Activated CD8-positive, alpha-beta memory T cell treated with anti-CD3 and anti-CD28 coated beads, Interleukin-2, amount 50 U/mL, for 48 hours (primary cell): ENCODE measurements around the gene ABHD15.
A peak's percentile ranks its signal among the peaks of the same experiment; 100 is the strongest.

Experiments used
- DNase-seq: peaks from one replicate; pipeline ENCODE4 v3.0.0-alpha.2; 2020

The ABHD15 gene, protein sequence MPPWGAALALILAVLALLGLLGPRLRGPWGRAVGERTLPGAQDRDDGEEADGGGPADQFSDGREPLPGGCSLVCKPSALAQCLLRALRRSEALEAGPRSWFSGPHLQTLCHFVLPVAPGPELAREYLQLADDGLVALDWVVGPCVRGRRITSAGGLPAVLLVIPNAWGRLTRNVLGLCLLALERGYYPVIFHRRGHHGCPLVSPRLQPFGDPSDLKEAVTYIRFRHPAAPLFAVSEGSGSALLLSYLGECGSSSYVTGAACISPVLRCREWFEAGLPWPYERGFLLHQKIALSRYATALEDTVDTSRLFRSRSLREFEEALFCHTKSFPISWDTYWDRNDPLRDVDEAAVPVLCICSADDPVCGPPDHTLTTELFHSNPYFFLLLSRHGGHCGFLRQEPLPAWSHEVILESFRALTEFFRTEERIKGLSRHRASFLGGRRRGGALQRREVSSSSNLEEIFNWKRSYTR

GRCh38 chr17:29566473-29567303 lies at the start of gene ABHD15:
Gene ABHD15 (minus strand): TSS chr17:29567037. CDS start chr17:29566966, 71 bp downstream.
- DNase-seq, result peak; percentile 84

- DNase-seq, result peak; percentile 91
These were observed 48.9 kb upstream of the ABHD15 start for GRCh38 chr17:29615492-29616299.

DNA sequence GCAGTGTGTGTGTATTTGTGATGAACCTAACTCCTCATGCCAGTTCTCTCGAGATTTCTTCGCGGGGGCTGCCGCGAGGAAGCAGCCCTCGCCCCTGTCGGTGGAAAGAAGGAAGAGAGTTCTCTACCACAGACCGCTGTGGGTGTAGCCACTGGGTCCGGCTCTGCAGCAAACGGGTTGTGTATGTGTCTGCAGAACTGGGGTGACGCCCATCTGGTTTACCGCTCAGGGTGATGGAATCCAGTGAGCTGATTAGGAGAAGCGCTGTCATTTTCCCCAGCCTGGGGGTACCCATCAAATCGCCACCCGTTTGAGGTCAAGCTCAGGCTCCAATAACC lies 48.2 kb upstream of the ABHD15 start:
- DNase-seq, result peak; percentile 77

DNA sequence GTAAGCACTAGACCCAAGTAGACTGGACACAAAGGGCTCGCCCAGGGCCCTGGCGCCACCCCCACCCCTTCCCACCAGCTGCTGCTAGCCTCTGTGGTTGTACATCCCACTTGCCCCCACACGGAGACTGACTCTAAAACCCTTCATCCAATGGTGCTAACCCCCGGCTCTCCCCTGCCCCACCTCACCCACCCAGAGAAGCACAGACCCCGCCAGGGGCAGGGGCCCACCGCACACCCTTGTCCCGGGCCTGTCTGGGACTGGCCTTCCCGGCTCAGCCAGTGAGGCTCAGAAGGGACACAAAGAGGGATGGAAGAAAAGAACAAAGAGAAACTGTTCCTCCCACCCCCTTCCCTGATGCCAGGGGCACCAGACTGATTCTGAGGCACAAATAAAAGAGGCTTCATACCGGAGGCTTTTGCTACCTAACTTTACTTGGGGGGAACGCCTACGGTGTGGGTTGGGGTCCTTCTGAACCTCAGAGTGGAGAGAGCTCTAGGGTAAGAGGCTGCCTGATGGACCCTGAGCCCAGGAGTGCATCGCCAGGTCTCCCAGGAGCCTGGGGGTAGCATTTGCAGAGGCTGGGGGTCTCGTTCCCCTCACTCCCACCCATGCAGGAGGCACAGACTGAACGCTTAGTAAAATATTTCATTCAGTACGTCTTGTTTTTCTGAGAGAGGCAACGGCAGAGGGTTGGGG lies 47.7 kb upstream of the ABHD15 start:
- DNase-seq, result no peak

DNA sequence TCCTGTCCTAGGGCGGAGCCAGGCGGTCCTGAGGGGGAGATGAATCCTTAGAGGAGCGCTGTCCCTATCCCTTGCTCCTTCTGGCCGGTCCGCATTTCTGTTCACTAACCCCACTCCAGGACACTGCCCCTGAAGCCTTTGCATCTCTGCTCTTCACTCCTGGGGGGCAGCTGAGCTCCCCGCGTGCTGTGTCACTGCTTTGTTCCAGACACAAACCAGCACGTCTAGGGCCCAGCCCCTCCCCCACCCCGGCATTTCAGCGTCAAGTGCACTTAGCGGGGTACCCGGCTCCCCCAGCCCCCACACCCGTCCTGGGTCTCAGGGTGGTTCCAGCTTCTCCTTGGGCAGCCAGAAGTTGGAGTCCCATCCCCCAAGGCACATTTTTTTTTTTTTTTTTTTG lies 47.0 kb upstream of the ABHD15 start:
- no peak for DNase-seq

DNA sequence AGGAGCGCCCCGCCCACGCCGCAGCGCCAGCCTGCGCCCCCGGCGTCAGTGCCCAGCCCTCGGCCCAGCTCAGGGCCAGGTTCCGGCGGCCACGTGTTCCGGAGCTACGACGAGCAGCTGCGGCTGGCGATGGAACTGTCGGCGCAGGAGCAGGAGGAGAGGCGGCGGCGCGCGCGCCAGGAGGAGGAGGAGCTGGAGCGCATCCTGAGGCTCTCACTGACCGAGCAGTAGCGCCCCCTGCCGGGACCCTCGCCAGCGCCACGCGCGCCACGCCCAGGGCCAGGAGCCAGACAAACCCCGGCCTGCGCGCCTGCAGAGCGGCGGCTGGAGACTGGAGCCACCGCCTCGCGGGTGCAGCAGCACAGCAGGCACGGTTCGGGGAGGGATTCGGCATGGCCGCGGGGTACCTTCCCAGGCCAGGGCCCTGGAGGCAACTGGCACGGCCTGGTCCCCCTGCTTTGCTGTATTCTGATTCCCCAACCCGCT lies 46.6 kb upstream of the ABHD15 start:
- DNase-seq, result peak; percentile 100

- DNase-seq, result no peak
These were observed 45.8 kb upstream of the ABHD15 start for GRCh38 chr17:29612404-29613280.

- DNase-seq, result no peak
These were observed 45.2 kb upstream of the ABHD15 start for GRCh38 chr17:29612094-29612403.

DNA sequence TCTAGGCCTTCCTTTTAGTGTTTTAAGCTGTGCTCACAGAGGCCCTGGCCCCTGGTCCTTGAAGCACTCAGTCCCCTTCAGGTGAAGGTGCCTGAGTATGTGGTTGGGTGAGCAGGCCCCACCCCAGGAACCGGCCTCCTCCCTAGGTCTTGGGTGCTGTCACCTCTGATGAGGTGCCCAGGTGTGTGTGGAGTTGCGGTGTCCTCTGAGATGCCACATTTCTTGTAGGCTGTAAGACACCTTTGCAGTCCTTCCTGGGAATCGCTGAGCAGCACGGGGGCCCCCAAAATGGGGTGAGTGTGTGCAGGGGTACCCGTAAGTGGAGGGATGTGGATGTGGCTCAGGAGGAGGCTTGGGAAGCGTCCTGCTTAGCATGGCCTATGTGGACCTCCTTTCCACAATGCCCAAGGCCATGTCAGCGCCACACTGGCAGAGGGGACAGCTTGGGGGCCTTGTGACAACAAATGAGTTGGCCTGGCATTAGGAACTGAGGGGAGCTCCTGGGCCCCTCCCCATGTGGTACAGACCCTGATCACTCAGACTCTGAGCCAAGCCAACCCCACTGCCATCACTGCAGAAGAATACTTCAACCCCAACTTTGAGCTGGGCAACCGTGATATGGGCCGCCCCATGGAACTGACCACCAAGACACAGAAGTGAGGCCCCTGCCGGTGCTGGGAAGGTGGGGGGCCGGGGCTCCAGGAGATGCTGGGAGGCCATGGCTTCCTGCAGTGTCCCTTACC lies 44.7 kb upstream of the ABHD15 start:
- no peak for DNase-seq

DNA sequence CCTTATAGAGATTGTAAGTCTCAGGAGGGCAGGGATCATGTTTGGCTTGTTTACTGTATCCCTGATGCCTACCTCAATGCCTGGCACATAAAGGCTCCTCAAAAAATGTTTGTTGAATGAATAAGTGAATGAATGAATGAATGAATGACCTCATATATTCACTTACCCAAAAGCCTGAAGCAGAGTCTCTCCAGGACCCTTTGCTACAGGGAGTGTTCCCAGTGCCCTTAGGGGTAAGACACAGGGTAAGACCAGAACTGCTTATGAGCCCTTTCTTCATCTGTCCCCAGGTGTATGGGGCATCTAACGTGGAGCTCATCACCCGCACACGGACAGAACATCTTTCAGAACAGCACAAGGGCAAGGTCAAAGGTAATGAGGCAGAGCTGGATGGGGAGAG lies 43.6 kb upstream of the ABHD15 start:
- DNase-seq, result no peak

DNA sequence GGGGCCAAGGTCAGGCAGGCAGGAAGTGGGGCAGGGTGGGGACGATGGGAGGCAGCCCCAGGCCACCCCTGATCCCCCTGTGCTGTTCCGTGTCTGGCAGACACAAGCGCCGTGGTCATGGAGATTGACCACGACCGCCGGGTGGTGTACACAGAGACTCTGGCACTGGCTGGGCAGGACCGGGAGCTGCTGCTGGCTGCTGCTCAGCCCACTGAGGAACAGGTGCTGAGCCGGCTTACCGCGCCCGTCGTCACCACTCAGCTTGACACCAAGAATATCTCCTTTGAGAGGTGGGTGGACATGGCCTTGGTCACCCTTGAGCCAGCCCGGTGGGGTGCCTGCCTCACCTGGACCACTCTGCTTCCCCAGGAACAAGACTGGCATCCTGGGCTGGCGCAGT lies 42.1 kb upstream of the ABHD15 start:
- no peak for DNase-seq

- no peak for DNase-seq
These were observed 40.8 kb upstream of the ABHD15 start for GRCh38 chr17:29607557-29608195.

- DNase-seq, result no peak
These were observed 36.4 kb upstream of the ABHD15 start for GRCh38 chr17:29603109-29603674.

DNA sequence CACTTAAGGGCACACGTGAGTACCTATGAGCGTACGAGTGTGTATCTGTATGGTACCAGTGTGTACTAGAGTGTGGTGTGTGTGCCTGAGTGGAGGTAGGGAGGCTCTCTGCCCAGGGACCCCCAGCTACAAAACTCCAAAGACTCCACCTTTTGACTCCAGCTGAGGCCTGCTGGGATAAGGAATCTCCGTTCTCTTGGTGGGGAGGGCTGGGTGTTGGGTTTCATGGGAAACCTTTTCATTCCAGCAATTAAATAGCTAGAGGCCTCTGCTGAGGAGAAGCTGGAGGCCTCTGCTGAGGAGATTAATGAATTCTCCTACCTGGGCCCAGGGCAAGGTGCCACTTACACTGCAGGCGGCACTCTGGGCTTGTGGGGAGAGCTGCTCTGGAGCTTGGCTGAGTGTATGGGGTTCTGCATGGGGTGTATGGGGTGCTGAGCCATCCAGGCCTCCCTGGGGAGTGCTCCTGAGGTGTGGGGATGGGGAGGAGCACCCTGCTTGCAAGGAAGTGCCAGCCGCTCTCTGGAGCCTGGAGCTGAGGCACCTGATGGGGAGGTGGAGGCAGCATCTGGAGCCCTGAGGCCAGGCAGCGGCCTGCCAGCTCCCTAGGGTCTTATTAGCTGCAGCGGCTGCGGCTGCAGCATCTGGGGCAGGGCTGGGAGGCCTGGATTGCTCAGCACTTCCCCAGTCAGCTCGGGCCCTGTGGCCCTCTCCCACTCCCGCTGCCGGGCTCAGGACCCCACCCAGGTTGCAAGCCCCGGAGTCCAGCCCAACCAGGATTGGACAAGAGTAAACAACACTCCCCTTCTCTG lies 30.7 kb upstream of the ABHD15 start:
- no peak for DNase-seq

- no peak for DNase-seq
These were observed 30.0 kb upstream of the ABHD15 start for GRCh38 chr17:29596811-29597210.

- DNase-seq, result no peak
These were observed 29.3 kb upstream of the ABHD15 start for GRCh38 chr17:29595943-29596774.

- no peak for DNase-seq
These were observed 28.5 kb upstream of the ABHD15 start for GRCh38 chr17:29595107-29595942.
